ENCODE measurements around the gene RSAD1.

Gene RSAD1

GRCh38 chr17:50464121-50464520 is 14.5 kb upstream of the RSAD1 start:
- DNase-seq (ENCODE audit: low read depth) = no peak
- TF ChIP-seq, protein P1, sequence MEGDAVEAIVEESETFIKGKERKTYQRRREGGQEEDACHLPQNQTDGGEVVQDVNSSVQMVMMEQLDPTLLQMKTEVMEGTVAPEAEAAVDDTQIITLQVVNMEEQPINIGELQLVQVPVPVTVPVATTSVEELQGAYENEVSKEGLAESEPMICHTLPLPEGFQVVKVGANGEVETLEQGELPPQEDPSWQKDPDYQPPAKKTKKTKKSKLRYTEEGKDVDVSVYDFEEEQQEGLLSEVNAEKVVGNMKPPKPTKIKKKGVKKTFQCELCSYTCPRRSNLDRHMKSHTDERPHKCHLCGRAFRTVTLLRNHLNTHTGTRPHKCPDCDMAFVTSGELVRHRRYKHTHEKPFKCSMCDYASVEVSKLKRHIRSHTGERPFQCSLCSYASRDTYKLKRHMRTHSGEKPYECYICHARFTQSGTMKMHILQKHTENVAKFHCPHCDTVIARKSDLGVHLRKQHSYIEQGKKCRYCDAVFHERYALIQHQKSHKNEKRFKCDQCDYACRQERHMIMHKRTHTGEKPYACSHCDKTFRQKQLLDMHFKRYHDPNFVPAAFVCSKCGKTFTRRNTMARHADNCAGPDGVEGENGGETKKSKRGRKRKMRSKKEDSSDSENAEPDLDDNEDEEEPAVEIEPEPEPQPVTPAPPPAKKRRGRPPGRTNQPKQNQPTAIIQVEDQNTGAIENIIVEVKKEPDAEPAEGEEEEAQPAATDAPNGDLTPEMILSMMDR (IDR thresholded peaks at IDR 0.05; ENCODE audit: insufficient read depth, low read depth, low read length, missing control alignments) = no peak

GRCh38 chr17:50464736-50465135 is 13.9 kb upstream of the RSAD1 start:
- H3K4me3 ChIP-seq (ENCODE audit: low read depth, low read length) = no peak overlapping the region
- TF ChIP-seq, protein P1 (IDR thresholded peaks at IDR 0.05; ENCODE audit: insufficient read depth, low read depth, low read length, missing control alignments) = no peak
- no peak for DNase-seq (ENCODE audit: low read depth)

More at GRCh38 chr17:50464121-50464520, 14.5 kb upstream of the RSAD1 start:
- no peak overlapping the region for H3K4me3 ChIP-seq (ENCODE audit: low read depth, low read length)

DNA sequence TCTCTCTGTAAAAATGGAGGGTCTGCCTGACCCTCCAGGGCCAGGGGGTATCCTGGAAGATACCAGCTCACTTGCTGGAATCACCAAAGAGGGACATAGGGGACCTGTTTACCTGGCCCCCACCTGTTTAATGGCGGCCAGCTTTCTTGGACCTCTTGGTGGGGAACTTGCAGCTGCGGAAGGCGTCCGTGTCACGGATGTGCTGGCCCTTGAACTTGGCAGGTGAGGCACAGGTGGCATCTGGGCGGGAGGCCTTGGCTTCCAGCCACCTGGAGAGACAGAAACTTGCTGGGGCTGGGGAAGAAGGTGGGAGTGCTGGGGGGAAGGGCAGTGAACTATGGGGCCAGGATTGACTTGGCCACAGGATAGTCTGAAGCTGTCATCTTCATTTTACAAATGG is 13.5 kb upstream of the RSAD1 start:
- TF ChIP-seq, protein P1 (IDR thresholded peaks at IDR 0.05; ENCODE audit: insufficient read depth, low read depth, low read length, missing control alignments) = no peak
- no peak overlapping the region for H3K4me3 ChIP-seq (ENCODE audit: low read depth, low read length)
- DNase-seq (ENCODE audit: low read depth) = no peak

DNA sequence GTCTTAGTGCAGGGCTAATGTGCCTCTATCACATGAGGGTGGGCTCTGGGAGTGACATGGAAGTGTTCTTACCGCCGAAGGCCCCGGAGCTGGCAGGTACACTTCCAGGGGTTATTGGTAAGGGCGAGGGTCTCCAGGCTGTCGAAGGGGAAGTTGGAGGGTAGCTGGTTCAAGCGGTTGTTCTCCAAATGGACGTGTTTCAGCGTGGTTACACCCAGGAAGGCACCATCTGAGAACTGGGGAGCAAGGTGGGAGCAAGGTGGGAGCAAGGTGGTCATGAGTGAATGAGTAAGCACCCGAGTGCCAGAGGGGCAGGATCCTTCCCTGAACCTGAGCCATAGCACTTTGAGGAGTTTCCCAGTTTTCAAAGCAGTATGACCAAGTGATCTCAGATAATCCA is 13.0 kb upstream of the RSAD1 start:
- no peak overlapping the region for H3K4me3 ChIP-seq (ENCODE audit: low read depth, low read length)
- no peak for DNase-seq (ENCODE audit: low read depth)
- TF ChIP-seq, protein P1 (IDR thresholded peaks at IDR 0.05; ENCODE audit: insufficient read depth, low read depth, low read length, missing control alignments) = no peak

GRCh38 chr17:50466371-50467113 is 12.1 kb upstream of the RSAD1 start:
- peak; percentile 63 for DNase-seq (ENCODE audit: low read depth)
- TF ChIP-seq, protein P1 (IDR thresholded peaks at IDR 0.05; ENCODE audit: insufficient read depth, low read depth, low read length, missing control alignments) = no peak
- no peak overlapping the region for H3K4me3 ChIP-seq (ENCODE audit: low read depth, low read length)

- DNase-seq (ENCODE audit: low read depth) = no peak
- H3K4me3 ChIP-seq (ENCODE audit: low read depth, low read length) = no peak overlapping the region
- TF ChIP-seq, protein P1 (IDR thresholded peaks at IDR 0.05; ENCODE audit: insufficient read depth, low read depth, low read length, missing control alignments) = no peak
Measured at GRCh38 chr17:50467114-50467854, 11.4 kb upstream of the RSAD1 start.

Measured in GM12865 (cell line).